OCI-M1 (cell line): ENCODE measurements around the gene CACNB3.
"Not testable (repeated sequence)": the region's sequence is repeated elsewhere in the genome, so short reads cannot be mapped to it uniquely, and the experiment has no call there.

ENCODE experiments used
- DNase-seq: peaks from one replicate; lab custom pipeline; 2025; lab: John Stamatoyannopoulos, UW

The CACNB3 gene

DNA sequence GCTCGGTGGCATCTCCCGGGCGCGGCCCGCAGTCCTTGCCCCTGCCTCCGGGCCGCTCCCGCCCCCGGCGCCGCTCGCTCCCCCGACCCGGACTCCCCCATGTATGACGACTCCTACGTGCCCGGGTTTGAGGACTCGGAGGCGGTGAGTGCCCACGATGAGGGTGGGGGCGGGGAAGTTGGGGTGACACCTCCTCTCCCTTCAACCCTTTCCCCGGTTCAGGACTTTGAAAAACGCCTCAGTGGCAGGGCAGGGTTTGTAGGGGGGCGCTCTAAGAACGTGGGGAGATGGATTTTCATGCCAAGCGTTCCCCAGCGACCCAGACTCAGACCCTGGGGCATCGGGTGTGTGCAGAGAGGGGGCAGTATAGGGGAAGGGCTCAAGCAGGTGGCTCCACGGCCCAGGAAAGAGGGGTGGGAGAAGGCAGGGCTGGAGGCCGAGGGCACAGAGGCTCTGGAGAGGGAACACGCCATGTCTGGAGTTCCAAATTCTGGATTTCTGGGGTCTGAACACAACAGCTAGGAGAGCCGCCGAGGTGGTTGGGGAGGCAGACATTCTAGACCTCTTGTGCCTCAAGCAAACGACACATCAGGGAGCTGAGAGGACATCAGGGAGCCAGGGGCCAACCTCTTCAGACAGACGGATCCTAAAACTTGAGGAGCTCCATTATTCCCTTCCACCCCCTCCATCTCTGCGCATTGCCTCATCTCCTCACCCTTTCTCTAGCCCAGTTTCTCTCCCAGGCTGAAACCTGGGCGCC lies 715 bp downstream of the CACNB3 start:
- DNase-seq, result peak; percentile 66

- no peak for DNase-seq
These were observed 1.9 kb downstream of the CACNB3 start for GRCh38 chr12:48819986-48820725.

GRCh38 chr12:48822139-48822538 lies 3.8 kb downstream of the CACNB3 start:
- no peak for DNase-seq

DNA sequence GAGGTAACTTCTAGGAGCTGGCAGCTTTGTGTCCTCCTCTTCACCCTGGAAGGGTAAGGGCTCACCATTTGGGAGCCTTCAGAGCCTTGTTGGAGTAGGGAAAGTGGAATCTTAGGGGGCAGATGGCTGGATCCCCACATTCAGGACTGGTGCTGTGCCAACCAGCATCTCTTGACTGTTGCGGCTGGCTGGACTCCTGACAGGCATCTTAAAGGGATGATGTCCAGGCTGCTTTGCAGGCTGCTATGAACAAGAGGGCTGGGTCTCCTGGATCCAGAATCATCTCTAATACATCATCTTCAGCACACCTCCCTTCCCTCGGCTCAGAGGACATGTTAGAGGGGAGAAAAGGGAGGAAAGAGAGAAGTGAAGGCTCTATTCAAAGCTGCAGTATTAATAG lies 4.4 kb downstream of the CACNB3 start:
- no peak for DNase-seq

DNA sequence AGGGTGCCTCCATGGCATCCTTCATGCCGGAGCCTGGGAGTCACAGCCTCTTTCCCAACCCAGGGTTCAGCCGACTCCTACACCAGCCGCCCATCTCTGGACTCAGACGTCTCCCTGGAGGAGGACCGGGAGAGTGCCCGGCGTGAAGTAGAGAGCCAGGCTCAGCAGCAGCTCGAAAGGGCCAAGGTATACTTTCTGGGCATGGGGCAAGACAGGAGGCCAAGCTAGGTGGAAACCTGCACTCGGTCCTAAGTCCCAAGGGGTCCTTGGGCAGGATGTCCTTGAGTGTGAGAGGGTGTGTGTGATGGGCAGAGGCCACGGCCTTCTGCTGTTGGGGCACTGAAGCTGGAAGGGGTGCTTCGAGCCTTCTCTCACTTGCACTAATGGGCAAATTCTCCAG lies 5.0 kb downstream of the CACNB3 start:
- DNase-seq, result no peak

DNA sequence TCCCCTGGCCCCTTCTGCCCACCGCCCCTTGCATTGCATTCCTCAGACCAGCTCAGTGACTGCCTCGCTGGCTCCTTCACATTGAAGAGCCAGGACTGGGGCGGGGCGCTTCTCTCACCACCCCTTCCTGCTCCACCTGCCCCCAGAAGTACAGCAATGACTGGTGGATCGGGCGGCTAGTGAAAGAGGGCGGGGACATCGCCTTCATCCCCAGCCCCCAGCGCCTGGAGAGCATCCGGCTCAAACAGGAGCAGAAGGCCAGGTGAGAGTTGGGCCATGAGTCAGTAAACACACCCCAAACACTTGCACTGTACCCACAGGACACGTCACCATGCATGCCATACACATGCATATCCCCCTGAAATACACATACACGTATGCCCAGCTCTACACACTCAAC lies 5.8 kb downstream of the CACNB3 start:
- DNase-seq, result no peak

- DNase-seq, result no peak
These were observed 6.6 kb downstream of the CACNB3 start for GRCh38 chr12:48824905-48825304.

- no peak for DNase-seq
These were observed 8.0 kb downstream of the CACNB3 start for GRCh38 chr12:48826209-48826855.

DNA sequence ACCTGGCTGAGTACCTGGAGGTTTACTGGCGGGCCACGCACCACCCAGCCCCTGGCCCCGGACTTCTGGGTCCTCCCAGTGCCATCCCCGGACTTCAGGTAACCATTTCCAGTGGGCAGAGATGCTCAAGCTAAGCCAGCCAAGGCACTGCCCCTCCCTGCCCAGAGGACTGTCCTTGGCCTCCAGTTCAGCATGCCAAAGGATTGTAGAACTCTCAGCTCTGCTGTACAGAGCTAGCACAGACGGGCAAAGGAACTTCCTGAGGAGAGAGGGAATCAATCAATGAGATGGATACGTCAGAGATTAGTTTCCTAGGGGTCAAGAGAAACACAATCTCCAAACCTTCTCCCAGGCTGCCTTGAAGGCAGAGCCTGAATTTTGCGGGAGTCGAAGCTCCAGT lies 8.7 kb downstream of the CACNB3 start:
- no peak for DNase-seq

GRCh38 chr12:48827513-48828096 lies 9.3 kb downstream of the CACNB3 start:
- no peak for DNase-seq

- no peak for DNase-seq
These were observed 10.0 kb downstream of the CACNB3 start for GRCh38 chr12:48828293-48828692.

DNA sequence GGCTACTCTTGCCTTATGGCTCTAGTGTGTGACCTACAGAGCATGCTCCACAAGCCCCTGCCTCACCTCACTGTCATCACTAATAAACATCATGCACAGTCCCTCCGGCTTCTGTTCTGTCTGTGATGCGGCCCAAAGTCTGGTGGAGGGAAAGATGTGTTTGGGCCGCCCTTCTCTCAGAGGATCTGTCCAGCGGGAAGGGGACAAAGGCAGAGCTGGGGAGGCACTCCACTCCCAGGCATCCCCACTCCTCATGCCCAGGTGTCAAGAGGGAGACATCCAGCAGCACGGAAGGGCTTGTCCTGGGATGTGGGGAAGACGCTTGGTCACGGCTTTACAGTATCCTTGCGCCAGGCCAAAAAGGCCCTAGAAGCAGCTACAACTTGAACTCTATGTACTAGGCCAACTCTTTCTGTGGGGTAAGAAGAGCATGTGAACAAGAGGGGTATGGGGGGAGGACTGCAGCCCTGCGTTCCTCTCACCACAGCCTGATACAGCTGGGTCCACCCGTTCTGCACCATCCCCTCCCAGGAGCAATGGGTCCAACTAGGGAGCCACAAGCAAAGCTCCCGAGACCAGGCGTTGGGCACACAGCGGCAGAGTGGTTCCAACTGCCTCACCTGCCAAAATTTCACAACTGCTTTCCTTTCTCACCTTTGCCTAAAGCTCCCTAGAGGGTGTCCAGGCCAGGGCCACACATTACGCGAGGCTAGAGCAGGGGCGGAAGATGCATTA lies 10.7 kb downstream of the CACNB3 start:
- no peak for DNase-seq

- no peak for DNase-seq
These were observed 13.0 kb downstream of the CACNB3 start for GRCh38 chr12:48831257-48831656.

DNA sequence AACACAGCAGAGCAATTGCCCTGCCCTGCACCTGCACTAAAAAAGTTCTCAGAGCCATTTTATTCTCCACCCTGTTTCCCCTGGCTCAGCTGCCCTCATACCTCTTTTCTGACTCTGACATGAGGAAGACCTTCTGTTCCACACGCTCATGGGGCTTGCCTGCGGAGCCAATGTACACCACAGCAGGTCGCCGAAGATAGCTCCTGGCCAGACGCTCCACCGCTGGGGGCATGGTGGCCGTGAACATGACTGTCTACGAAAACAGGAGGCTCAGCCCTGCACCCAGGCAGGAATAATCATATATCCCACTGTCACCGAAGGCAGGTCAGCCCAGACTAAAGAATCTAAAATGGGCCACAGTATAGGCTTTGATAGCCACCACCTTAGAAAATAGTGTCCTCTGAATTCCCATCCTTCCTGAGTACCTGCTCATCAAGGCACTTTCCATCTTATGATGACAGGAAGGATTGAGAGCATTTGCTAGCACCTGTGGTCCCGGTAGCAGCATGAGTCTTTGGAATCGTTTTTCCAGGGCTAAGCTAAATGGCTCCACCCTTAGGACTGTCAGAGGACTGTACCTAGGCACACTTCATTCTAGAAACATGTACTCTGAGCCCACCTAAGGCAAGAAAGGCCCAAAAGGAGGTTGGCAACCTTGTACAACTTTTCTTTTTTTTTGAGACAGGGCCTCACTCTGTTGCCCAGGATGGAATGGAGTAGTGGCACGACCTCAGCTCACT lies 14.2 kb downstream of the CACNB3 start:
- no peak for DNase-seq

- no peak for DNase-seq
These were observed 19.8 kb downstream of the CACNB3 start for GRCh38 chr12:48838048-48838447.

DNA sequence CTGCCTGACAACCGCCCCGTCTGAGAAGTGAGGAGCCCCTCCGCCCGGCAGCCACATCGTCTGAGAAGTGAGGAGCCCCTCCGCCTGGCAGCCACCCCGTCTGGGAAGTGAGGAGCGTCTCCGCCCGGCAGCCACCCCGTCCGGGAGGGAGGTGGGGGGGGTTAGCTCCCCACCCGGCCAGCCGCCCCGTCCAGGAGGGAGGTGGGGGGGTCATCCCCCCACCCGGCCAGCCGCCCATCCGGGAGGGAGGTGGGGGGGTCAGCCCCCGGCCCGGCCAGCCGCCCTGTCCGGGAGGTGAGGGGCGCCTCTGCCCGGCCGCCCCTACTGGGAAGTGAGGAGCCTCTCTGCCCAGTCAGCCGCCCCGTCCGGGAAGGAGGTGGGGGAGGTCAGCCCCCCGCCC lies 23.7 kb downstream of the CACNB3 start:
- not testable (repeated sequence) for DNase-seq

GRCh38 chr12:48851883-48852733 lies 33.8 kb downstream of the CACNB3 start, which contains the start of gene DDX23:
TSS of gene DDX23 (minus strand) at chr12:48852163. CDS start at chr12:48845782, 6,381 bp downstream.
- DNase-seq, result peak; percentile 99

DNA sequence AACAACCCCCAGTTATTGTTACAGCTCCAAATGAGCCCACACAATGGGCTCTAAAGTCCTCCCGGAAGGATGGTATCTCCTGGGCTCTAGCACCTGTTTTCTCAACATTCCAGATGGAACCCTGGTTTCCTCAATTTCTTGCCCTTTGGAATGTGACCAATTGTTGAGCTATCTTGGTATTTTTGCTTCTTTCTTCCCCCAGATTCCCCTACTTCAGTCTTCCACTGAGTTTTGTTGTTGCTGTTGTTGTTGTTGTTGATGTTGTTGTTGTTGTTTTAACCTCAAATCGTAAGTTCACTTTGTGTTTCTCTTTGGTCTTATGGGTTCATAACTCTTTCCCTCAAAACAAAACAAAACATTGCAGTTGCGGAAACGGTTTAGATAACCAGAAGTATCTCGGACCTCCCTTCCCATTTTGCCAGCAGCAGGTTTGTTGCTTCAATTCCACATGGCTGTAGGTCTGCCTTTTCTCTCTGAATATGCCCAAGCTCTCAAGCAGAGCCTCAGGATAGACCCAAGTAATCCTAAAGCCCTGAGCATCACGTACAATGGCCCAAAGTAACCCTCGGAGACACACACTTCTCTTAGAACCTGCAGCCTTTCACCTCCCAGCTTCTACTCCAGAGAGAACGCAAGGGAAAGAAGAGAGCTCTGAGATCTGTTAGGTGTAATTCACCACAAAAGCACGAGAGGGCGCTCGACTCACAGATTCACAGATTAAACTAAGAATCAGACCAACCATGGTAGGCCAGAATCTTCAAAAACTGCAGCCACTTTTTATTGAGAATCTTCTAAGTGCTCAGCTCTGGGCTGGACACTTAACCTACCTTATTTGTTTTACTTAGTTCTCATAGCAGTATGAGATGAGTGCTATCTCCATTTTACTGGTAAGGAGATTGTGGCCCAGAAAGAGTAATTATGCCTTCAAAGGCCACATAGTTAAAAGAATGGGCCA lies 34.7 kb downstream of the CACNB3 start:
- peak; percentile 96 for DNase-seq

GRCh38 chr12:48854488-48854887 lies 36.2 kb downstream of the CACNB3 start:
- no peak for DNase-seq
